ENCODE measurements around the gene TP53BP1. TPM values are rescaled to one million over a fixed set of nuclear protein-coding genes. Genes with fewer than 3 reads are reported as not detected.
A peak's percentile ranks its signal among the peaks of the same experiment; 100 is the strongest.

The TP53BP1 gene
- total RNA-seq, 1 donor from 2014 or later, result 62.9 TPM

DNA sequence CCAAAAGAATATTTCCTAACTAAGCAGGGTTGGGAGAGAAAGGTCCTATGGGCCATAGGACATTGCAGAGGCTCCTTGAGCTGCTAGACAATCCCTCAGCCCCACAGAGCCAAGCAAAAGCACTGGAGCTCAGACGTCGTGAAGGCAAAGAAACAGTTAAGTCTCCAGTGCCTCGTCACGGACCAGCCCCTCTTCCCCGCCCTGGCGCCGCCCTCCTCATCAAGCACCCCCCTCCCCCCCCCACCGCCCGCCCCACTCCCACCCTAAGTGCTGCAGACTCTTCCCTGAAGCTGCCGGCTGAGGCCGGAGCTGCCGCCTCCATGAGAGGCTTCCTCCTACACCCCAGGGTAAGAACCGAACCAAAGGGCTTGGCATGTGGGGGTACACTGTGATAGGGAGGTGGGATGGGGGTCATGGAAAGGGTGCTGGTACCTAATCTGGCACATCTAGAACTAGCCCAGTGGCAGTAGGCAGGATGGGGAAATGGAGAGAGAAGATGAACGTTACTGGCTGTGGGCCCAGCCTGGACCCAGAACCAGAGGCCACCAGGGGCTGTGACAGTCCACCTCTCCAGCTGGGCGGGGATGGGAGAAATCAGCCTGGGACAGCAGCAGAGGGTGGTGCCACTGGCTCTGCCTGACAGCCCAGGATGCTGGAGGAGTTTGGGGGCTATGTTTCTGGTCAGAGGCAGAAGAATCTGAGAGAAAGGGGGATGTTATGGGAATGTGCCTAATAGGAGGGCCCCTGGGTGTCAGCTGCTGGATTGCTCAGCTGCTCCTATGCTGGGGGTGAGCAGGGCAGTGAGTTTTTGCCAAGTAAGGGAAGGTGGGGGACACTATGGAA lies 24.6 kb upstream of the TP53BP1 start, which contains the start of gene MAP1A:
MAP1A (plus strand) TSS at position 255 of the 843 bp plus-strand sequence. CDS start 3,866 bp downstream, outside the sequence.
- peak; percentile 67 for DNase-seq

DNA sequence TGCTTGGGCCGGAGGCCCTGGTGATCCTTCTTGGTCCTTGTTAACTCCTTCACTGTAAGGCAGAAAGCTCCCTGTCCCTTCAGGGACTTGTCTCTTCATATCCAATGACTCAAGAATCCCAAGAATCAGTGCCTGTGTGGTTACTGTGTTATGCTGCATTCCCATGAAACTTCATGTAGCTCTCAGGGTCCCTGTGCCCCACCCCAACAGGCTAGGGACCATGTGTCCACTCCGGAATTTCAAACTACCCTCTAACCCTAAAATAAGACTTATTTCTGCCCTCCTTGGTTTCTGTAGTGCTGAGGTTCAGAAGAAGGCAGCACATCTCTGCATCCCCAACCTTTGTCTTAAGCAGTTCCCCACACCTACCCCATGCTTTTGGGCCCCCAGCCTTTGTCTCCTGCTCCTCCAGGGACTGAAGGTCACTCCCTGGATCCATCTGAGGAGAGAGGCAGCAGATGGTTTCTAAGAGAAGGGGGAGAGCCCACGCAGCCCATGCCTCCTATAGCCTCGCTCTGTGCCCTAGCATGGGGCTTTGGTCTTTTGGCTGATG lies 23.9 kb upstream of the TP53BP1 start:
- DNase-seq, result peak; percentile 62

DNA sequence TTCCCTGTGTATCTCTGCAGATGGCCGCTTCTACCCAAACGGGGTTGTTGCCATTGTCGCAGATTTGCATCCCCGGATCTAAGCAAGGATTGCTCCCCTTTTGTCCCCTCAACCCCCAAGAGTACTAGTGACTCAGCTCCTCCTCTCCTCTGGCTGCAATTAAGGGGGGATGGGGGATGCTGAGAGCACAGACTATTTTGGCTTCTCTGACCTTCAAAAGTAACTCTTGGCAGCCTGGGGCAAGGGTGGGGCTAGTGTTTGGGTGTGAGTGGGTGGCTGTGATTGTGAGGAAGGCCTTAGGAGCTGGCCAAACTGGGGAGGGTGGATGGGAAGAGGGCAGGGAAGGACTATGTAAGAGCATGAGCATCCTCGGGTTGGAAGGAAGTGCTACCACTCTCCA lies 23.2 kb upstream of the TP53BP1 start:
- no peak for DNase-seq

DNA sequence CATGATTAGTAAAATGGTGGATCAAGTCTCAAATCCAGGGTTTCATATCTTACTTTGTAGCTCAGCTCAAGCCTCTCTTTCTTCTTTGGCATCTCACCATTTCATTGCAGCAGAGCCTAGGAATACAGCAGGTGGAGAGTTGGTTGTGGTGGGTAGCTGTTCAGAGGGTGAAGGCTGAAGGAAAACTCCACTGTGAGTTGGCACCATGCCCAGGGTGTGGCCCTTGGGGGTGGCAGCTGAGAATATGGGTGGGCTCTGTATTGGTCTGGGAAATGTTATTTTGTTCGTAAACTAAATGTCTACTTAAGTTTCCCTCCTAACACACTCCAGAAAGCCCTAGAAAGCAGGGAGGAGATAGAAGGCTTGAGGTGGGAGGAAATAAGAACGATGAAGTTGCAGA lies 22.8 kb upstream of the TP53BP1 start:
- peak; percentile 32 for DNase-seq

DNA sequence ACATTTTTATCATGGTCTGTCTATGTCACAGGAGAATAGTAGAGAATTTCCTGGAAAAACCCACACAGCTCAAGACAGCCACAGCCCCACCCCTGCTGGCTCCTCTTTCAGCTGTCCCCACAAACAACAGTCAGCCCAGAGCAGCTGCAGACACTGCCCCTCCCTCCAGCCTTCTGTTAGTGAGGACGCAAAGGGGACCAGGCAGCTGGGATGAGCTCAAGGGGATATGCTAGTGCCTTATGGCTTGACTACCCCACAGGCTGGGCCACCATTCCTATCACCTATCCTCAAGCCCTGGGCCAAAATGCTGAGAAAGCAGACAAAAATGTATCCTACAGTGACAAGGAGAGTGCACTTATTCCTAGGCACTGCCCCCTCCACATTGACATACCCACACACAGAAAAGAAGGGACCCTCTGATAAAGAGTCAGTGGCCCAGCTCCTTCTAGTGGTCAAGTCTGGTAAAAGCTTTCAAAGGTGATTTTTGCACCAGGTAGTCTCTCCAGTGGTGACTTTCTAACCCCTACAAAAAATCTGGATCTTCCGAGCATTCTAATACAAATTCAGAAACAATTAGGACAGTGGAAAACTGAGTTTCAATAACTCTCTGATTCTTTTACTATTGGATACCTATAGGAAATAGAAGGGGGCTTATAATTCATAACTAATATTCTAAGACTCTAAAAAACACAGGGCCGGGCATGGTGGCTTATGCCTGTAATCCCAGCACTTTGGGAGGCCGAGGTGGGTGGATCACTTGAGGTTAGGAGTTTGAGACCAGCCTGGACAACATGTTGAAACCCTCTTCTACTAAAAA lies 21.5 kb upstream of the TP53BP1 start:
- peak; percentile 72 for DNase-seq

DNA sequence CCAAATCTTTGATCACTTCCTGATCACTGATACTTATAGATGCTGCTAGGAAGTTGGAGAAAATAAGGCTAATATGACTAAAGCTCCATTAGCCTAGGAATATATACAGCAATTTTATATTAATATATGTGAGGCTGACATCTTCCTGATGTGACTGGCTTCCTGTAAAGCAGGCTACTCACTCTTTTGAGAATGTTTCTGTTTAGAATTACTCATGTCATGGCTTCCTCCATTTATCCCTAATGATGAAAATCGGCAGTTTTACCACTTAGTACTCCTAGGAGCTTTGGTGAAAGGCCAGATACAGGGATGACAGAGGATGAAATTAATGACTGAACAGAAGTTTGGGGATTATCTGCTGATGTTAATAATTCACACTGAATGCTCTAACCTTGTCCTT lies 20.6 kb upstream of the TP53BP1 start:
- DNase-seq, result no peak

DNA sequence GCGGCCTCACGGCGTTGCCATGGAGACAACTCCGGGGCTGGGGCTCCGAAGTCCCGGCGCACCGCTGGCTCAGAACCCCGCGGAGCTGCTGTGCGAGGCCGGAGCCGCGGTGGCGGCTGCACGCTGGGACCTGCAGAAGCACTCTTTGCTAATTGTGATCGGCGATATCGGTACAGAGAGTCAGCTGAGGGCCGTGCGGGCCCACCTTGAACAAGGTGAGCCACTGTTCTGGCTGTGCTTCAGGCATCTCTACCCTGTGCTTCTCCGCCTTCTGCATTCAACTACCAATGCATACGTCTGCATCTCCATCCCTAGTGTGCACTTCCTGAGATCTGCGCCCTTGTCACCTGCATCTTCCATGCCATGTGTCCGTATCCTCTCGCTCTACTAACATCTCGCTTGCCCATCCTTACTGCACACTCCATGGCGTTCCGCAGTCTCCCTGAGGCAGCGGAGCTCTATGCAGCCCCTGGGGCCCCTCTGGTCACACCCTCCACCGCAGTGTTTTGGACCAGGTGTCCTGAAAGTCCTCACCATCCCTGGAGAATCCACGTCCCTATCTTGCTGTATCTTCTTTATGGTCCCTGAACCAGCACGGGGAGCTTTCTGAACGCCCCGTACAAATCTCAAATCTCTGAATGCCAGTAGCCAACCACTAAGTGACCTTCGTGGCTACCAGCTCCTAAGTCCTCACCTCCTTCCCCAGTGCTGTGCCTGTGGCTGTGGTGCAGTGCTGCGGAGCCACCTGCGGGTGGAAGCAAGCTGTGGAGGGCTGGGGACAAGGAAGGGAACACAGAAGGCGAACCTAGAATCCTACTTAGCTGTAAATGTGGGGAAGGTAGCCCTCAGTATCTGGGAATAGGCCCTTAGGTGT lies 18.3 kb upstream of the TP53BP1 start:
- peak; percentile 50 for DNase-seq

DNA sequence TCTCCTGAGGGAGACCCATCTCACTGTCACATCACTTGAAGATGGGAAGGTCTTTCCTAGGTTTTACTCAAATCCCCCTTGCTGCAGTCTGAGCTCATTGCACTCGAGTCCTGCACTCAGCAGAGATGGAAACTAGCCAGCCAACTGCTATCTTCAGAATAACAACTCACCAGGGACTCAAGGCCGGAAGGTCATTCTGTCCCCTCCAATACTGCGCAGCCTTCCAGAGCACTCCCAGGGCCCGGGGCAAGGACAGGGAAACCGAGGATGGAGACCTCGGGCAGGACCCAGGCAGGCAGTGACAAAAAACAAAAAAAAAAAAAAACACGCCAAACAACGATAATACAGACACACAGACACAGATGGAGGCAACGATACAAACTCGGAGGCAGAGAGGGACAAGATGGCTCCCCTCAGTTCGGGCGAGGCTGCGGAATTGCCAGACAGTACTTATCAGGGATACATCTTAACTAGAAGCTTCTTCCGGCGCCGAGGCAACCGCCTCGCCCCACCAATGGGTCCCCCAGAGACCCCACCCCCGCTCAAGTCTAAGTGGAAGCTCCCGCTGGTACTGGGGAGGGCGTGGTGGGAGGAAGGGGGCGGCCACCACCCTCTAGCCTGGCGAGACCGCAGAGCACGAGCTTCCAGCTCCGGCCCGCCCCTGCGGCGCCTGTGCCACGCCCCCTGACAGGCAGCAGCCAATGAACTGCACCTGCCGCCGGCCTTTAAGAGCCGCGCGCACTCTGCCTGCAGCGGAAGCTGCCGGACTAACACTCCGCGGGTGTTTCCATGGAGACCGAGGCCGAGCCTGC lies 17.4 kb upstream of the TP53BP1 start:
- peak; percentile 98 for DNase-seq

DNA sequence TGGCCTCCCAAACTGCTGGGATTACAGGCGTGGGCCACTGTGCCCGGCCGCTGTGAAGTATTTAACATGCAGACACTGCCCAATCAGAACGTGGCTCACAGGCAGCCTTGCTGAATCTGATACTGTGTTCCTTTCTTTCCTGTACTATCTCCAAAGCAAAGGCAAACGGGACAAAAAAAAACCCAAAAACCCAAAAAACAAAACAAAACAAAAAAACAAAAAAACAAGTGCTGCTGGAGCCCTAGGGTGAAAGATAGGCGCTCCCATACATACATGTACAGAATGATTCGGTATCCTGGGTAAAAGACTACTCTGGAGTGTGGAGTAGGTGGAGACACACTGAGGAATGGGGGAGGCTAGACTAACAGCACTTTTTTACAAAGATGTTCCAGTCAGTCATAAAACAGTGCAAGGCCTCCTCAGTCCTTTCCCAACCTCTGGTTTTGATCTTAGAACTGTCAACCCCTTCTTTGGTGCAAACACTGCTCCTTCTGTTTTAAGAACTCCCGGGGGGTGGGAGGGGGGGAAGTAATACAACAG lies 16.8 kb upstream of the TP53BP1 start:
- peak; percentile 37 for DNase-seq

DNA sequence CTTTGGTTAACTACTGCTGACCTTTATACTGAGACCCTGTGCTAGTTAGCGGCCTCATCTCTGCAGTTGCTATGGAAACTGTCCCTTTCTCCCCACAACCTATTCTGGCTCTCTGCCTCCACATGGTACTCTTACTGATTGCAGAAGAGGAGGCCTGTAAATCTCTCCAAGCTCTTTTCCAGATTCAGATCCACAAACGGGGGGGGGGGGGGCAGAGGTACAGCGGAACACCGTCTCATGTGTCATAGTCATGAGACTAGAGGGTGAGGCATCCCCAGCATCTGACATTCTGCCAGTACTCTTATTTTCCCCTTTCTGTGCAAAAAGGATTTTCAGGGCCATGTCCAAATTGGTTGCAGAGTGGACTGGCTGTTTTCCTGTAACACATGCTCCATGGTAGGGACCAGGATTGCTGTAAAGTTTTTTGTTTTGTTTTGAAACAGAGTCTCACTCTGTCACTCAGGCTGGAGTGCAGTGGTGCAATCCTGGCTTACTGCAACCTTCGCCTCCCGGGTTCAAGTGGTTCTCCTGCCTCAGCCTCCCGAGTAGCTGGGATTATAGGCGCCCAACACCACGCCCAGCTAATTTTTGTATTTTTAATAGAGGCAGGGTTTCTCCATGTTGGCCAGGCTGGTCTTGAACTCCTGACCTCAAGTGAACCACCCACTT lies 16.2 kb upstream of the TP53BP1 start:
- no peak for DNase-seq

DNA sequence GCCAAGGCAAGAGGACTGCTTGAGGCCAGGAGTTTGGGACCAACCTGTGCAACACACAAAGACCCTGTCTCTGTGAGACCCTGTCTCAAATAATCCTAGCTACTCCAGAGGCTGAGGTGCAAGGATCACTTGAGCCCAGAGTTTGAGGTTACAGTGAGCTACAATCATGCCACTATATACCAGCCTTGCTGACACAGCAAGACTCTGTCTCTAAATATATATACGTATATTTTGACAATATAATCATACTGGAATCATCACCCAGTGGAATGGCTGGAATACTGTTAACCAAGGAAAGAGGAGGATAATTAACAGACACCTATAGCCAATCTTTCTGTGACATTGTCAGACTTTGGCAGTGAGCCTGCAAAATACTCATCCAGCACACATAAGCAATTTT lies 15.5 kb upstream of the TP53BP1 start:
- no peak for DNase-seq

DNA sequence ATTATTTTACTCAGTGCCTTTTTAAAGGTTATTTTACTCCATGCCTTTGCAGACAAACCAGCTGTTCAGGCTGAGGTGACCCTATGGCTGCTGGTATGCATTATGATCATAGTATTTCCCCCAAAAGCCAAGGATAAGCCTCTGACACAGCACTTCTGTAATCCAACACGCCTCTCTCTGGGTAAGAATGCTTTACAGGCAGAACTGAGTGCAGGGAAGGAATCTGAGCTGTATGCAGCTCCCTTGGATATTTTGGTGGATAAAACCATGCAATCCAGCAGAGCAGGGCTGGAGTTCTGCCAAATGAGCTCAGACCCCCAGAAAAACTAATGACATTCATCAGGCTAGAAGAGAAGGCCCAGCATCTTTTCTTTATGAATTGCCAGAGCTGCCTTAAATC lies 12.8 kb upstream of the TP53BP1 start:
- peak; percentile 83 for DNase-seq

DNA sequence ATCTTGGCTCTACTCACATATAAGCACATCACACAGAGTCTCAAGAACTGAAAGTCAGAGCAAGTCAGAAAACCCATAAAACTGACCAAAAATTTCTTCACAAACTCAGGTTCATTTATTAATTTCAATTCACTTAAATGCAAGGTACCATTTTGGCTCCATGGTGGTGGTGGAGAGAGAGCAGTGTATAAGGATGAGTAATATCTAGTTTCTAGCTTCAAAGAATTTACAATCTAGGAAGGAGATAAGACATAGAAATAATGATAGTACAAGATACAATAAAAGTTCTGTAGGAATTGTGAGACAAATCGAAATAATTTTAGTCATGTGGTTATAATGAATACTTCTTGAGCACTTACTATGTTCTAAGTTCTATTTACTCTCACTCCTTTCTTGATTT lies 6.7 kb upstream of the TP53BP1 start:
- no peak for DNase-seq

DNA sequence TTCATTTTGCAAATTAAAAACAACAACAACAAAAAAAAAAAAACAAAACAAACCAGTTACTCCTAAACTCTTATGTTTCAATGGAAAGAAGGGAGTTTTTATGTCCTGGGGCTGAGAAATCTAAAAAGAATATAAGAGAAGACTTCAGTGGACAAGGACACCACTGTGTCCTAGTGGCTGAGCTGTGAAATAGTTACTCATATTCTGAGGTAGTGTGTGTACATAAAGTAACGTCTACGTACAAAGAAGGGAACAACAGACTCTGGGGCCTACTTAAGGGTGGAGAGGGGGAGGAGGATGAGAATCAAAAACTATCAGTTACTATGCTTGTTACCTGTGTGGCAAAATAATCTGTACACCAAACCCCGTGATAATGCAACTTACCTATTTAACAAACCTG lies 6.0 kb upstream of the TP53BP1 start:
- DNase-seq, result no peak

DNA sequence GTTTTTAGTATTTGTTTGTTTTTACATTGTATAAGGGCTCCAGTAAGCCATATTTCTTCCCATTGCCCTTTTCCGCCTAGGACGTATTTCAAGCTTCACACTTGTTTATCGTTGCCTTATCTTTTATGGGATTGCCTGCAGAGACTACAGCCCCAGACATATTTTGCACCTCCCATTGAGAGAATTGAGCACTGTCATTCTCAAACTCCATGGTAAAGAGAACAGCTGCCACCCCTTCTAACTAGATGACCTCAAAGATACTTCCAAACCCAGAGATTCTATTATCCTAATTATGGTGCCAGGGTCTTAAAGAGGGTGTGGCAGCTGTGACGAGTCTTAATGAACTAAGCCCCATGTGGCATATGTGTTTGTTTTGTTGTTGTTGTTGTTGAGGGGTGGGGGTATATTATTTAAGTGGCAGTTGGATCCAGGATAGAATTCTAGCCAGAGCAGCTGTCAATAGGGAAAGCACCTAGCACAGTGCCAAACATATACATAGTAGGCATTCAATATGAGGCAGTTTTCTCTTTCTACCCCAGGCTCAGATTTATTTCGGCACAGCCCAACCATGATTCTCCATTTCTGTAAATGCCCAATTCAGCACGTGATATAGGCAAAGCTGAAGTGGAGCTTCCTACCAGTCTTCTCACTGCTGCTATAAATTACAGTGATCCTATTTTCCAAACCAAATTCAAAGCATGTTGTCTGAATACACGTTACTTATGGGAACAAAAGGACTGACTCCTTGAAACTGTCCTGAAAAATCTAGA lies 932 bp upstream of the TP53BP1 start:
- no peak for DNase-seq

DNA sequence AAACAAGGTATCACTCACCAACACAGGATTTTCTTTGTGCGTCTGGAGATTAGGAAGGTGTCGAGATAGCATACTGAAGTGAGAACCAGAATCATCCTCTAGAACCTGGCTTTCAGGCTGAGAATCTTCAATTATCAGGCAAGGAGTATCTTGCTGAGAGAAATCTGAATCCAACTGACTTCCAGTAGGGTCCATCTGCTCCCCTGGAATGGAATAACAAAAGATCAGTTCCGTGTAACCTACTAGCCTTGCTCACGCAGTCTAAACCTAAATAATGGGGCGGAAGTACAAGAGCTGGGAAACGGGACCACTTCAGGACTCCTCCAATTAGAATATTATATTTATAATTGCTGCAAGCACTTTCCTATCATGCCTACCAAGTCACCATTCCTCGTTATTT lies 690 bp downstream of the TP53BP1 start:
- no peak for DNase-seq

DNA sequence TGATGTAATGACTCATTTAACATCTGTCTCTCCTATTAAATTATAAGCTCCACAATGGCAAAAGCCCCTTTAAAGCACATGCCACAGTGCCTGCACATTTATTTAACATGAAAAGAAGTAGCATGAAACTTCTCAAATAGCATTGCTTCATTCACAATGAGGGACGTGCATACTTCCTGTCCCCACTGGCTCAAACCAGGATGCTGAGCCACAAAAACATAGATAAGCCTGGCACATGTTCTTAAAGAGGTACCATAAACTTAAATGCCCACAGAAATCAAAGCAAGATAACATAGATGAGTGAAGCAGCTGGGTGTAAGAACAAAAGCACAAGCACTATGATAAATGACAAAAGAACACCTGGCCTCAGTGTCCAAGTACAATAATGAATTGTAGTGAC lies 3.8 kb downstream of the TP53BP1 start:
- DNase-seq, result no peak

DNA sequence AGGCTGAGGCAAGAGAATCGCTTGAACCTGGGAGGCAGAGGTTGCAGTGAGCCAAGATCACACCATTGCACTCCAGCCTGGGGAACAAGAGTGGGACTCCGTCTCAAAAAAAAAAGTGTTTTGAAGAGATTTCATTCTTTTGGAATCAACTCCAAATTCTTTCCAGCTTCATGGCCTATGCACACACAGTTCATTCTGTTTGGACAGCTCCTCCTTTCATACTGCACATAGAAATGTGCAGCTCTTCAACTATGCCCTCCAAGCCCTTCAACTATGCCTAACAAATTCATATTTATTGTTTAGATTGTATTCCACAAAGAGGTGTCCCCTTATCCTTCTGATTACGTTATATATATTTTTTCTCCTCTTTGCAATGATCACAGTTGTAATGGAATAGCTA lies 4.2 kb downstream of the TP53BP1 start:
- DNase-seq, result no peak

DNA sequence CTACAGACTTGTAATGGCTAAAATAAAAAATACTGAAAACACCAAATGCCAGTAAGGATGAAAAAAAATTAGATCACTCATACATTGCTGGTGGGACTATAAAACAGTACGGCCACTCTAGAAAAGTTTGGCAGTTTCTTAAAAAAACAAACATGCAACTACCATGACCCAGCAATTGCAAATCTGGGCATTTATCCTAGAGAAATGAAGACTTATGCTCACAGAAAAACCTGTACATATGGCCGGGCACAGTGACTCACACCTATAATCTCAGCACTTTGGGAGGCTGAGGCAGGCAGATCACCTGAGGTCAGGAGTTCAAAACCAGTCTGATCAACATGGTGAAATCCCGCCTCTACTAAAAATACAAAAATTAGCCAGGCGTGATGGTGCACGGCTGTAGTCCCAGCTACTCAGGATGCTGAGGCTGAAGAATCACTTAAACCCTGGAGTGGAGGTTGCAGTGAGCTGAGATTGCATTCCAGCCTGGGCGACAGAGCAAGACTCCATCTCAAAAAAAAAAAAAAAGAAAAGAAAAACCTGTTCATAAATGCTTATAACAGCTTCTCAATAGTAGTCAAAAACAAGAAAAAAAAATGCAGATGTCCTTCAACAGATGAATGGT lies 5.6 kb downstream of the TP53BP1 start:
- DNase-seq, result no peak
